GM23338 (cell line): Measurements from ENCODE around the gene NHLH2. TPM values are rescaled to one million over a fixed set of nuclear protein-coding genes. Genes with fewer than 3 reads are reported as not detected.

Experiments
- ATAC-seq: fragments of 200-7000 bp; cut with Tn5 transposase; 3 replicates; pipeline ENCODE4 v1.9.1; 2020
- DNase-seq: peaks from one replicate; pipeline ENCODE4 v3.0.0-alpha.2; 2015; ENCODE audit warnings: low spot score
- H2AFZ ChIP-seq: fragments of 200-600 bp; sonication (generic); 2 replicates; pipeline ENCODE4 v1.8.0; 2016; ENCODE audit warnings: antibody characterized with exemption, mild to moderate bottlenecking, moderate library complexity
- H3F3A ChIP-seq: fragments of 200-600 bp; sonication (generic); replicated peaks from 2 replicates; pipeline ENCODE4 v1.8.0; 2017; ENCODE audit warnings: antibody characterized with exemption, mixed run types, low read depth
- H3K27ac ChIP-seq: fragments of 200-600 bp; sonication (generic); 2 replicates; pipeline ENCODE4 v1.6.1; 2016; ENCODE audit warnings: low read depth
- H3K27me3 ChIP-seq: fragments of 200-600 bp; sonication (generic); 2 replicates; pipeline ENCODE4 v1.8.0; 2016; ENCODE audit warnings: mild to moderate bottlenecking, mixed run types, moderate library complexity; ENCODE audit not compliant: insufficient read depth
- H3K36me3 ChIP-seq: fragments of 200-600 bp; sonication (generic); 2 replicates; pipeline ENCODE4 v1.8.0; 2016; ENCODE audit warnings: mild to moderate bottlenecking; ENCODE audit not compliant: insufficient read depth
- H3K4me1 ChIP-seq: fragments of 200-600 bp; sonication (generic); 2 replicates; pipeline ENCODE4 v1.8.0; 2016; ENCODE audit warnings: mild to moderate bottlenecking, moderate library complexity; ENCODE audit not compliant: insufficient read depth
- H3K4me2 ChIP-seq: fragments of 200-600 bp; sonication (generic); 2 replicates; pipeline ENCODE4 v1.7.1; 2017; ENCODE audit warnings: mixed run types
- H3K4me3 ChIP-seq: fragments of 200-600 bp; sonication (generic); 2 replicates; pipeline ENCODE4 v1.6.1; 2016; ENCODE audit warnings: mixed run types
- H3K79me2 ChIP-seq: fragments of 200-600 bp; sonication (generic); replicated peaks from 2 replicates; pipeline ENCODE4 v1.8.0; 2017; ENCODE audit warnings: mild to moderate bottlenecking; ENCODE audit not compliant: insufficient read depth
- H3K9me2 ChIP-seq: fragments of 200-600 bp; sonication (generic); 2 replicates; pipeline ENCODE4 v1.8.0; 2017; ENCODE audit not compliant: insufficient read depth
- H4K20me1 ChIP-seq: fragments of 200-600 bp; sonication (generic); replicated peaks from 2 replicates; pipeline ENCODE4 v1.8.0; 2017; ENCODE audit warnings: mild to moderate bottlenecking; ENCODE audit not compliant: insufficient read depth
- H3K27ac Mint-ChIP-seq: 2 replicates; pipeline ENCODE4 v1.8.0; 2020; ENCODE audit warnings: inconsistent platforms, mild to moderate bottlenecking, moderate library complexity, mixed read lengths
- H3K27me3 Mint-ChIP-seq: 3 replicates; pipeline ENCODE4 v1.8.0; 2022; ENCODE audit warnings: low read depth, mild to moderate bottlenecking, moderate library complexity, mixed read lengths, inconsistent platforms; ENCODE audit not compliant: insufficient read depth, poor library complexity
- H3K36me3 Mint-ChIP-seq: 3 replicates; pipeline ENCODE4 v1.8.0; 2021; ENCODE audit warnings: low read depth, mild to moderate bottlenecking, inconsistent platforms, moderate library complexity, mixed read lengths
- H3K4me1 Mint-ChIP-seq: 3 replicates; pipeline ENCODE4 v1.8.0; 2020; ENCODE audit warnings: mild to moderate bottlenecking, inconsistent platforms, mixed read lengths
- H3K4me3 Mint-ChIP-seq: 3 replicates; pipeline ENCODE4 v1.8.0; 2021; ENCODE audit warnings: moderate library complexity, mild to moderate bottlenecking, inconsistent platforms, mixed read lengths
- H3K9me3 Mint-ChIP-seq: 3 replicates; pipeline ENCODE4 v1.8.0; 2020; ENCODE audit warnings: moderate library complexity, mild to moderate bottlenecking, inconsistent platforms, mixed read lengths
- ETS1 ChIP-seq: IDR thresholded peaks from 2 replicates; pipeline ENCODE4 v1.6.1; 2016; ENCODE audit warnings: antibody characterized with exemption
- EZH2 ChIP-seq: fragments of 200-600 bp; sonication (generic); IDR thresholded peaks from one replicate; pipeline ENCODE4 v1.8.0; 2017; ENCODE audit warnings: antibody characterized with exemption, mild to moderate bottlenecking, low read depth; ENCODE audit not compliant: unreplicated experiment
- EZH2phosphoT487 ChIP-seq: fragments of 200-600 bp; sonication (generic); IDR thresholded peaks from one replicate; pipeline ENCODE4 v1.8.1; 2018; ENCODE audit warnings: antibody characterized with exemption; ENCODE audit not compliant: unreplicated experiment
- NANOG ChIP-seq: IDR thresholded peaks from 2 replicates; pipeline ENCODE4 v1.6.1; 2016; ENCODE audit warnings: antibody characterized with exemption, borderline replicate concordance
- POLR2AphosphoS5 ChIP-seq: IDR thresholded peaks from 2 replicates; pipeline ENCODE4 v1.6.1; 2016; ENCODE audit warnings: antibody characterized with exemption, low read depth
- REST ChIP-seq: IDR thresholded peaks from one replicate; pipeline ENCODE4 v1.6.1; 2018; ENCODE audit warnings: antibody characterized with exemption; ENCODE audit not compliant: unreplicated experiment
- STAT1 ChIP-seq: IDR thresholded peaks from one replicate; pipeline ENCODE4 v1.6.1; 2016; ENCODE audit warnings: antibody characterized with exemption; ENCODE audit not compliant: unreplicated experiment
- ZNF114 ChIP-seq: fragments of 250-450 bp; sonication (Bioruptor Pico); IDR thresholded peaks from 2 replicates; pipeline ENCODE4 v1.5.0; 2020; ENCODE audit warnings: mild to moderate bottlenecking, moderate library complexity
- ZNF331 ChIP-seq: fragments of 250-450 bp; sonication (Bioruptor Pico); IDR thresholded peaks from 2 replicates; pipeline ENCODE4 v1.5.0; 2020; ENCODE audit warnings: low read depth, mild to moderate bottlenecking, moderate library complexity
- ZNF462 ChIP-seq: fragments of 250-450 bp; sonication (Bioruptor Pico); IDR thresholded peaks from 2 replicates; pipeline ENCODE4 v1.5.0; 2020; ENCODE audit warnings: mild to moderate bottlenecking, moderate library complexity
- polyA plus RNA-seq: library from polyadenylated mRNA; unstranded; fragments of >200 nt; fragmentation: Nextera tagmentation; extraction: Ambion mirVana; gene quantifications from 2 replicates; pipeline ENCODE4 v1.2.1, GENCODE V29; 2016
- total RNA-seq: library from RNA; depleted of rRNA; stranded (reverse); fragments of >200 nt; shearing (Covaris generic); gene quantifications from 2 replicates; pipeline ENCODE4 v1.2.3, GENCODE V29; 2014

Gene NHLH2
- total and polyA plus RNA-seq, 2 experiments from 2014 or later, result 1.7 to 1.9 TPM

- TF ChIP-seq REST, result no peak
- TF ChIP-seq ZNF114 (CRISPR knock-in tag), result no peak
- TF ChIP-seq EZH2, result no peak
Observed at GRCh38 chr1:115830963-115831362, 10.0 kb downstream of the NHLH2 start (continued).

- H3K9me2 ChIP-seq, result no peaks in the 10 kb centered on the region
- ATAC-seq, result peak; percentile 27
- TF ChIP-seq EZH2 (no peak), NANOG (no peak), EZH2phosphoT487 (no peak), POLR2AphosphoS5 (no peak), ETS1 (no peak), STAT1 (no peak), ZNF462 (no peak), REST (no peak), ZNF114 (CRISPR knock-in tag) (no peak), ZNF331 (no peak)
Observed at GRCh38 chr1:115829947-115830346, 11.0 kb downstream of the NHLH2 start.

More at GRCh38 chr1:115829947-115830346, 11.0 kb downstream of the NHLH2 start:
- Histone ChIP-seq H3K27ac (no peak overlapping the region), H2AFZ (no peak overlapping the region), H3K27me3 (peaks cover 32% of the 10 kb centered on the region), H3F3A (no peaks in the 10 kb centered on the region; the same call in 1 of the 2 replicates), H3K79me2 (no peaks in the 10 kb centered on the region), H3K4me3 (no peak overlapping the region), H3K4me2 (0 out of 2 replicates have a peak overlapping the region, but pooled peaks have one; percentile 99), H4K20me1 (no peaks in the 10 kb centered on the region; the same call in 1 of the 2 replicates), H3K4me1 (peaks cover 33% of the 10 kb centered on the region), H3K36me3 (no peaks in the 10 kb centered on the region)
- H3K4me1 Mint-ChIP-seq, result peaks cover 43% of the 10 kb centered on the region
- no peaks in the 10 kb centered on the region for H3K9me3 Mint-ChIP-seq
- no peaks in the 10 kb centered on the region for H3K36me3 Mint-ChIP-seq
- H3K27ac Mint-ChIP-seq, result no peak overlapping the region
- DNase-seq, result peak; percentile 35
- no peak overlapping the region; the same call in 2 of the 3 replicates for H3K4me3 Mint-ChIP-seq
- H3K27me3 Mint-ChIP-seq, result peaks cover 20% of the 10 kb centered on the region
